Thoracic aorta (tissue), 2 donors: Measurements from ENCODE around the gene RGSL1. TPM values are rescaled to one million over a fixed set of nuclear protein-coding genes. Genes with fewer than 3 reads are reported as not detected.

ENCODE experiments used
- ATAC-seq: fragments of 150-250 bp; one replicate; pipeline ENCODE4 v1.8.0; 2017; ENCODE audit warnings: low read depth; ENCODE audit not compliant: insufficient number of reproducible peaks, low FRiP score
- DNase-seq: peaks from one replicate; pipeline ENCODE4 v3.0.0-alpha.2; 2020; ENCODE audit warnings: low spot score
- H3K27ac ChIP-seq, 2 donors: fragments of 200-600 bp; sonication (generic); 1 replicate in 1 of 2; 2 replicates in 1 of 2; pipeline ENCODE4 v1.5.1; 2016; ENCODE audit warnings: mild to moderate bottlenecking in 2 of 2, moderate library complexity in 2 of 2
- H3K27me3 ChIP-seq: fragments of 200-600 bp; sonication (generic); replicated peaks from 2 replicates; pipeline ENCODE4 v1.6.0; 2016; ENCODE audit warnings: mild to moderate bottlenecking; ENCODE audit not compliant: insufficient read depth
- H3K36me3 ChIP-seq: fragments of 200-600 bp; sonication (generic); one replicate; pipeline ENCODE4 v1.5.1; 2016
- H3K4me1 ChIP-seq, 2 donors: fragments of 200-600 bp; sonication (generic); 1 replicate in 1 of 2; 2 replicates in 1 of 2; pipeline versions ENCODE4 v1.5.1 to v1.6.0; 2016; ENCODE audit warnings: low read depth in 2 of 2, mild to moderate bottlenecking in 1 of 2; ENCODE audit not compliant: control insufficient read depth in 1 of 2
- H3K4me3 ChIP-seq: fragments of 200-600 bp; sonication (generic); 2 replicates; pipeline ENCODE4 v1.5.1; 2016; ENCODE audit warnings: mild to moderate bottlenecking
- H3K9me3 ChIP-seq: fragments of 200-600 bp; sonication (generic); 2 replicates; pipeline ENCODE4 v1.5.1; 2016
- CTCF ChIP-seq: fragments of 200-600 bp; sonication (generic); IDR thresholded peaks from one replicate; pipeline ENCODE4 v1.5.1; 2019; ENCODE audit warnings: antibody characterized with exemption
- total RNA-seq, 2 donors: library from RNA; depleted of rRNA; stranded (reverse); fragments of >200 nt; gene quantifications; one replicate each; pipeline versions ENCODE4 v1.1.0 to v1.2.3, GENCODE V29; 2016

The RGSL1 gene
- total RNA-seq, 2 donors from 2014 or later = not detected

- H3K9me3 ChIP-seq = no peaks in the 10 kb centered on the region
- TF ChIP-seq CTCF = no peak
- no peaks in the 10 kb centered on the region for H3K36me3 ChIP-seq
- DNase-seq = no peak
- ATAC-seq = no peak
- H3K4me3 ChIP-seq = peak overlapping the region; percentile 82
- peaks cover 9 to 25% of the 10 kb centered on the region in 2 donors for H3K4me1 ChIP-seq
- H3K27me3 ChIP-seq = no peaks in the 10 kb centered on the region
- H3K27ac ChIP-seq = peak overlapping the region in 1 of 2 donors; percentile 78
Observed at GRCh38 chr1:182589520-182589919, 139.6 kb downstream of the RGSL1 start.

GRCh38 chr1:182589931-182590330, 140.0 kb downstream of the RGSL1 start:
- H3K4me3 ChIP-seq = no peak overlapping the region
- H3K4me1 ChIP-seq = peaks cover 6 to 21% of the 10 kb centered on the region in 2 donors
- H3K9me3 ChIP-seq = no peaks in the 10 kb centered on the region
- no peak for TF ChIP-seq CTCF
- H3K27ac ChIP-seq = no peak overlapping the region
- DNase-seq = no peak
- no peak for ATAC-seq
- no peaks in the 10 kb centered on the region for H3K36me3 ChIP-seq
- no peaks in the 10 kb centered on the region for H3K27me3 ChIP-seq

- H3K9me3 ChIP-seq = no peaks in the 10 kb centered on the region
- no peak for DNase-seq
- no peaks in the 10 kb centered on the region for H3K36me3 ChIP-seq
- peak; percentile 70 for TF ChIP-seq CTCF
- H3K4me3 ChIP-seq = no peak overlapping the region
- peaks cover 0 to 5% of the 10 kb centered on the region in 2 donors for H3K4me1 ChIP-seq
- H3K27me3 ChIP-seq = no peaks in the 10 kb centered on the region
- no peak for ATAC-seq
- peak overlapping the region in 1 of 2 donors; percentile 6 for H3K27ac ChIP-seq
Observed at GRCh38 chr1:182595641-182596240, 145.8 kb downstream of the RGSL1 start.

GRCh38 chr1:182596934-182597333, 147.0 kb downstream of the RGSL1 start:
- H3K9me3 ChIP-seq = no peaks in the 10 kb centered on the region
- H3K4me3 ChIP-seq = no peak overlapping the region
- no peaks in the 10 kb centered on the region for H3K27me3 ChIP-seq
- H3K4me1 ChIP-seq = peaks cover 2 to 13% of the 10 kb centered on the region in 2 donors
- ATAC-seq = no peak
- no peak overlapping the region for H3K27ac ChIP-seq
- TF ChIP-seq CTCF = no peak
- no peak for DNase-seq
- H3K36me3 ChIP-seq = no peaks in the 10 kb centered on the region

- Histone ChIP-seq H3K4me3 (no peak overlapping the region), H3K4me1 (peaks cover 2 to 25% of the 10 kb centered on the region in 2 donors), H3K36me3 (no peaks in the 10 kb centered on the region), H3K27ac (no peak overlapping the region), H3K27me3 (no peaks in the 10 kb centered on the region), H3K9me3 (no peaks in the 10 kb centered on the region)
- no peak for DNase-seq
- no peak for TF ChIP-seq CTCF
- ATAC-seq = no peak
Observed at GRCh38 chr1:182598296-182598695, 148.3 kb downstream of the RGSL1 start.
